ENCODE results near the gene DMRT1. TPM values are rescaled to one million over a fixed set of nuclear protein-coding genes. Genes with fewer than 3 reads are reported as not detected.
"Not testable (repeated sequence)": the region's sequence is repeated elsewhere in the genome, so short reads cannot be mapped to it uniquely, and the experiment has no call there.

DMRT1 gene
- polyA plus RNA-seq, 3 donors: not detected

DNA sequence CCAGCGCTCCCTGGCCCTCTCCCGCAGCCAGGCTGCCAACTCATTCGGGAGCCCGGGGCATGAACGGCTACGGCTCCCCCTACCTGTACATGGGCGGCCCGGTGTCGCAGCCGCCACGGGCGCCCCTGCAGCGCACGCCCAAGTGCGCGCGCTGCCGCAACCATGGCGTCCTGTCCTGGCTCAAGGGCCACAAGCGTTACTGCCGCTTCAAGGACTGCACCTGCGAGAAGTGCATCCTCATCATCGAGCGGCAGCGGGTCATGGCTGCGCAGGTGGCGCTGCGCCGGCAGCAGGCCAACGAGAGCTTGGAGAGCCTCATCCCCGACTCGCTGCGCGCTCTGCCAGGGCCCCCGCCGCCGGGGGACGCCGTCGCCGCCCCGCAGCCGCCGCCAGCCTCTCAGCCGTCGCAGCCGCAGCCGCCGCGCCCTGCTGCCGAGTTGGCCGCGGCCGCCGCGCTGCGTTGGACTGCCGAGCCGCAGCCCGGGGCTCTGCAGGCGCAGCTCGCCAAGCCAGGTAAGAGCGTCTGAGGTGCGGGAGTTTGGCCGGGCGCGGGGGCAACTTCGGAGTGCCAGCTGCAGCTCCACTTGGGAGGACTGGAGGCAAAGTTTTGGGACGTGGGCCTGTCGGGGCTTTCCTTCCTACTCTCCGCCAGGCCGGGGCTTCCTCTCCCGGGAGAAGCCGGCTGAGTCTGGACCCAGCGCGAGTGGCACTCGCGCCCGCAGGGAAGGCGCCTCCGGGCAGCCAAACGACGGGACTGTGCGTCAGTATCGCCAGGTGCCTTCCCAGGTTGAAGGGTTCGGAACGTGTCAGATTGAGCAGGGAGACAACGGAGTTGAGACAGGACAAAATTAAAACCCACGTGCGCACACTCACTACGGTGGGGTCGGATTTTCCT is 135.7 kb downstream of the DMRT1 start:
- 2 to 7% (median 3%) methylated on average over 79 to 92 of the region's 92 CpGs for WGBS, 3 donors
- H3K27ac ChIP-seq (ENCODE audit: low read depth, low read length): no peak overlapping the region

DNA sequence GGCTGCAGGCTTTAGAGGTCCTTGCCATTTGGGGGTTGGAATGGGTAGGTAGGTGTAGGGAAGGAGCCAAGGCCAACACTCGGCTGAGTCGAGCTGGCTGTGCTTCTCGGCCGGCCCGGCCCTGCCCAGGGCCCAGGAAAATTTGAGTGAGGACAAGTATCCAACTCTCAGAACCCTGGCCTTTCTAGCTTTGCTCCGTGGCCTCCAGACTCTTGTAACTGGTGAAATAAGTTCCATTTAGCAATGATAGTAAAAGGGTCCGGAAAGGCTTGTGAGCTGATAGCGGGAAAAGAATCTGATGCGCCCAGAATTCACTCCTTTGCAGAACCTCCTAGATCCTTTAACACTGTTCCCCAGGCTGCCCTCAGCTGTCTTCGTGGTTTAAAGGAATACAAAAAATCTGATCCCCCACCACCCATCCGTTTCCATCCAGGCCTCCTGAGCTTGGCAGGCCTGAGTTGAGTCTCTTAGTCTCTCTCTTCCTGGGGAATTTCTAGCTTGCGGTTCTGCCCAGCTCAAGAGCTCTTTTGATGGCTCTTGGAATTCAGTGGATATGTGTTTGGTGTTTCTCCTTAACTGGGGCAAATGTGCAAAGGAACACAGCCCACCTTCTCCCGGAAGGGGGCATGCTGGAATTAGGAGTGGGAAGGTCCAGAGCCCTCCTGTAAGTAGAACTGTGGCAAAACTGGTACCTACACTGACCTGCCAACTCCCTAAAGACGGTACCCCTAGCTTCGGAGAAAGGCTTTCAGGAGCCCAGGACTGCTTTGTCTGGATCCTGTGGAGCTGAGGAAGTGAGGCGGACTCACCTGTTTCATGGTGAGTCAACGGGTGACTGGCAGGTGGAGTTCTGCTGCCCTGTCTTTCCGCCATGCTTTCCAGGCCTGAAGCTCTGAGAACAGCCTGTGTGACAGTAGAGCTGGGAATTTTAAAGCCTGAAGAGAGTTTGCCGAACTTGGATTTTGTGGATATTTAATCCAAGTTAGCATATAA is 136.6 kb downstream of the DMRT1 start:
- no peak overlapping the region for H3K27ac ChIP-seq (ENCODE audit: low read depth, low read length)
- WGBS, 3 donors: 23 to 43% (median 26%) methylated on average over 19 of the region's 19 CpGs

- 17 to 34% (median 24%) methylated on average over 2 of the region's 2 CpGs for WGBS, 3 donors
- no peak overlapping the region for H3K27ac ChIP-seq (ENCODE audit: low read depth, low read length)
These were observed 138.5 kb downstream of the DMRT1 start for GRCh38 chr9:979983-980382.

DNA sequence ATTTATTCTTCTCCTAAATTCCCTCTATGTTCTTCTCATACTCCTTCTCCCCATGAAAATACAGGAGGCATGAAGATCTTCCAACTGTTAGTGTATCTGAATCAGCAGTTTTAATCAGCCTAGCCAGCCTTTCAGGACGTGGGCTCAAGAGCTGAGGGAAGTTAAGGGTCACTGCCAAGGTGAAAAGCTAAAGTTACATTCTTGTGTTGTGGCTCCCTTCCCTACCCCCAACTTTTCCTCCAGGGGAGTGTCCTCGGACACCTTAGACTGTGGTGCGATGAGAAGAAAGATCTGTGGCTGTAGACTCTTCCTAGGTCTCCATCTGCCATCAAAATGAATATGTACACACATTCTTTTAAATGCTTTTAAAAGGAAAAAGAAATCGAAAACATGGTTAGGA is 139.1 kb downstream of the DMRT1 start:
- no peak overlapping the region for H3K27ac ChIP-seq (ENCODE audit: low read depth, low read length)
- WGBS, 3 donors: 7 to 22% (median 10%) methylated on average over 4 of the region's 4 CpGs

- H3K27ac ChIP-seq (ENCODE audit: low read depth, low read length): no peak overlapping the region
These were observed 140.0 kb downstream of the DMRT1 start for GRCh38 chr9:981491-981898.

GRCh38 chr9:982394-983230 is 141.1 kb downstream of the DMRT1 start:
- WGBS, 3 donors: 38 to 44% (median 39%) methylated on average over 15 of the region's 15 CpGs
- H3K27ac ChIP-seq (ENCODE audit: low read depth, low read length): no peak overlapping the region

More at GRCh38 chr9:981491-981898, 140.0 kb downstream of the DMRT1 start:
- 13 to 47% (median 21%) methylated on average over 16 of the region's 16 CpGs for WGBS, 3 donors

GRCh38 chr9:994005-994404 is 152.5 kb downstream of the DMRT1 start:
- WGBS, 3 donors: 57 to 75% (median 57%) methylated on average over 4 of the region's 4 CpGs

DNA sequence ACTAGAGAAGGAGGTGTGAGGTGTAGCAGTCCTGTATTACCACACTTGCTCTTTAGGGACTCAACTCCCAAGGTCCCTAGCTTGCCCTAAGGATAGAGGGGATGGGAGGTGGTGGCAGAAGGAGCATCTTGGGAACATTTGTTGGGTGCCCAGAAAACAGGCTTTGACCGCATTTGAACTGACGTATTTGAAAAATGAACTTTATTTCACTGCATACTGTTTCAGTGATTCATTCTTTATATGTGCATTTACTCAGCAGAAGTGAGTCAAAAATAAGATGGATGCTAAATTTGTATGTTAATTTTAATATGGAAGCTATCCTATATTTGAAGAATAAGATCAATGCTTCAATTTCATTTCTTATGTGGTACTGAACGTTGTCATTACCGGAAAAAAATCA is 153.7 kb downstream of the DMRT1 start:
- H3K27ac ChIP-seq (ENCODE audit: low read depth, low read length): no peak overlapping the region
- 75 to 83% (median 75%) methylated on average over 4 of the region's 4 CpGs for WGBS, 3 donors

More at GRCh38 chr9:994005-994404, 152.5 kb downstream of the DMRT1 start:
- no peak overlapping the region for H3K27ac ChIP-seq (ENCODE audit: low read depth, low read length)

DNA sequence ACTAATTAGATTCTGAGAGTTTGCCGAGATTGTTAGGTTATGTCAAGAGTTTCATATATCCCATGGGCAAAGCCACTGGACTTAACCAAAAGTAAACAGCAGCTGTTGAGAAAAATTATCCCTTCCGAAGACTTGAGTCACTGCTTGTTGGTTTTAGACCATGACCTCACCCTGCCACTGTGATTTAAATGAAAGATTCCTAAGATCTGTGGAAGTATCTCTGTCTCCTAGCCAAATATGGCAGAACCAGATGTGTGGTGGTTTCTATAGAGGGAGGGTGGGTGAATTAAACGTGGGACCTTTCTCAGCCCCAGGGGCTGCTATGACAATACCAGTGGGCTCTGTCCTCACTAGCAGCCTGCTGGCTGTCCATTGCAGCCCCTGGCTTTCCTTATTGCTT is 154.3 kb downstream of the DMRT1 start:
- 23 to 54% (median 50%) methylated on average over 3 of the region's 3 CpGs for WGBS, 3 donors
- H3K27ac ChIP-seq (ENCODE audit: low read depth, low read length): no peak overlapping the region

- 71 to 81% (median 79%) methylated on average over 24 to 26 of the region's 55 CpGs for WGBS, 3 donors
These were observed 157.0 kb downstream of the DMRT1 start for GRCh38 chr9:998299-999110.

GRCh38 chr9:1001838-1002237 is 160.3 kb downstream of the DMRT1 start:
- no peak overlapping the region for H3K27ac ChIP-seq (ENCODE audit: low read depth, low read length)
- 81 to 92% (median 87%) methylated on average over 4 of the region's 4 CpGs for WGBS, 3 donors

More at GRCh38 chr9:998299-999110, 157.0 kb downstream of the DMRT1 start:
- H3K27ac ChIP-seq (ENCODE audit: low read depth, low read length): not testable (repeated sequence)

DNA sequence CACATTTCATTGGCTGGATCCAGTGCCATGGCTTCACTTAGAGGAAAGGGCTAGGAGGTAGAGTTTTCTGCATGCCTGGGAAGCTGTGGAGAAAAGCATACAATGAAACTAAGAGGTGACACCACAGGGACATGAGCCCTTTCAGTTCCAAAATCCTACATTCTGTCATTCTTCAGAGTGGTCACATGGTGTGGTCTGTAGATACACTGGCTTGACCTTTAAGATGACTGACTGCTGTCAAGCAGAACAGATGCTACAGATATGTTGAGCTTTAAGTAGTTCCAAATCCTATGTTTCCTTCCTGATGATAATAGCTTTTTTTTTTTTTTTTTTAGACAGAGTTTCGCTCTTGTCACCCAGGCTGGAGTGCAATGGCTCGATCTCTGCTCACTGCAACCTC is 161.2 kb downstream of the DMRT1 start:
- no peak overlapping the region for H3K27ac ChIP-seq (ENCODE audit: low read depth, low read length)
- WGBS, 3 donors: 86 to 96% (median 95%) methylated on average over 2 of the region's 2 CpGs

DNA sequence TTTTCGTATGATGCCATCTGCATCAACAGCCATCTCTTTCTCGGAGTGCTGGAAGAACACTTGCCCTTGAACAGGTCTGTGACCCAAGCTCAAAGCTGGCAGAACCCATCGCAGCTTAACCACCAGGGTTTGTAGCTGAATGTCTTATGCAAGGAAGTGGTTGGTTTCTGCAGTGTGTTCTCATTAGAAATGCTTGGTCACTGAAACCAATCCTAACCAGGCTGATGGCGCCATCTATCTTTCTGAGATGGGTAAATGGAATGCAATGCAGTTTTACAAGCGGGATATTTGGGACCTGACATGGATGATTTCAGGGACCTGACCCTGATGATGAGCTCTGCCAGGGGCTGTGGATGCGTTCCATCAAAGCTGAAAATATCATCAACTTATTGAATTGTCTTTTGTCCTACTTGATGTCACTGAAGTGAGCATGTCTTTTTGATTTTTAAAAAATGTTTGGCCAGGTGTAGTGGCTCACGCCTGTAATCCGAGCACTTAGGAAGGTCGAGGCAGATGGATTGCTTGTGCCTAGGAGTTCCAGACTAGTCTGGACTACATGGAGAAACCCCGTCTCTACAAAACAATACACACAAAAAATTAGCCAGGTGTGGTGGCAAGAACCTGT is 163.7 kb downstream of the DMRT1 start:
- WGBS, 3 donors: 37 to 59% (median 54%) methylated on average over 10 of the region's 10 CpGs
- no peak overlapping the region for H3K27ac ChIP-seq (ENCODE audit: low read depth, low read length)

- H3K27ac ChIP-seq (ENCODE audit: low read depth, low read length): no peak overlapping the region
- 75 to 81% (median 81%) methylated on average over 3 of the region's 3 CpGs for WGBS, 3 donors
These were observed 165.8 kb downstream of the DMRT1 start for GRCh38 chr9:1007312-1007711.

GRCh38 chr9:1008216-1008615 is 166.7 kb downstream of the DMRT1 start:
- no peak overlapping the region for H3K27ac ChIP-seq (ENCODE audit: low read depth, low read length)
- WGBS, 3 donors: 85 to 89% (median 89%) methylated on average over 3 of the region's 3 CpGs

DNA sequence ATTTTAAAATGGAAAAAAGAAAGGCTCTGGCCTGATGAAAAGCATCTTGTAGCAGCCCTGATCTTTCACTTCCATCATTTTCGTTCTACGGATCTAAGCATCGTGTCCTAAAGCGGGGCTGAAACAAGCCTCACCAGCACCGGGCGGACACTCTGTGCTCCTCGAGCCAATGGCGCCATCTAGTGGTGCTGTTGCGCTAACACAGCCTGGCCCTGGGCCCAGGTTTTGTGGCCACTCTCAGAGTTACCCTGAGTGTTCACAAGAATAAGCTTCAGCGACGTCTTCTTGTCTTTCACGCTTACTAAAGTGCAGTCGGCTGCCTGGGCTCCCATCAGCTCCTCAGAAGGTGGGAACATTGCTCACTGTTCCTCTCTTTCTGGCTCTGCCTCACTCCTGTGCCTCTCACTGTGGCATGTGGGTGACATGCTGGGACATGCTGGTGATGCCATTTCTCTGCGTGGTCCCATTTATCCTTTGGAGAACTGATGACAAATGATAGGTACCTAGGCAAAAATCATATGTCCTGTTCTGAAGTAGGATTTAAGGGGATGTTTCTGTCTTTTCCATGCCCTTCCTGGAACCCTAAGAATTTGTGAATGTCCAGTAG is 167.7 kb downstream of the DMRT1 start:
- no peak overlapping the region for H3K27ac ChIP-seq (ENCODE audit: low read depth, low read length)
- 9% methylated on average over 14 of the region's 14 CpGs for WGBS, 3 donors

- WGBS, 3 donors: 70 to 74% (median 72%) methylated on average over 5 of the region's 5 CpGs
- no peak overlapping the region for H3K27ac ChIP-seq (ENCODE audit: low read depth, low read length)
These were observed 171.5 kb downstream of the DMRT1 start for GRCh38 chr9:1013021-1013420.

Data from adipose tissue (tissue), 3 donors.